Adrenal gland (tissue), 12 donors: ENCODE results near the gene DNAH8. TPM values are rescaled to one million over a fixed set of nuclear protein-coding genes. Genes with fewer than 3 reads are reported as not detected.

Experiments
- DNase-seq, 7 donors: peaks; one replicate each; pipeline ENCODE4 v3.0.0-alpha.2; 2019 to 2020
- H3K27ac ChIP-seq, 5 donors: fragments of 200-600 bp; sonication (generic) in 4 of 5; 1 replicate in 3 of 5; 2 replicates in 2 of 5; pipeline versions ENCODE4 v1.5.1 to v1.8.0; 2016 to 2020; ENCODE audit warnings: mild to moderate bottlenecking in 1 of 5
- H3K27me3 ChIP-seq: fragments of 200-600 bp; 2 replicates; pipeline ENCODE4 v1.8.0; 2021
- H3K36me3 ChIP-seq, 2 donors: fragments of 200-600 bp; replicated peaks in 1 of 2; 1 replicate in 1 of 2; 2 replicates in 1 of 2; pipeline versions ENCODE4 v1.5.1 to v1.8.0; 2018 to 2022
- H3K4me1 ChIP-seq, 2 donors: fragments of 200-600 bp; replicated peaks in 1 of 2; 1 replicate in 1 of 2; 2 replicates in 1 of 2; pipeline versions ENCODE4 v1.5.1 to v1.8.0; 2018 to 2021
- H3K4me3 ChIP-seq, 4 donors: fragments of 200-600 bp; sonication (generic) in 3 of 4; one replicate each; pipeline ENCODE4 v1.5.1; 2016 to 2018
- H3K9me3 ChIP-seq, 3 donors: fragments of 200-600 bp; sonication (generic) in 1 of 3; replicated peaks in 1 of 3; 1 replicate in 2 of 3; 2 replicates in 1 of 3; pipeline versions ENCODE4 v1.5.1 to v1.8.0; 2016 to 2021
- CTCF ChIP-seq, 6 experiments: fragments of 450-650 bp in 4 of 6; fragments of 200-600 bp in 2 of 6; sonication (generic) in 1 of 6; IDR thresholded peaks; 1 replicate in 5 of 6; 2 replicates in 1 of 6; pipeline versions ENCODE4 v1.5.1 to v1.8.0; 2016 to 2021; ENCODE audit warnings: antibody characterized with exemption in 6 of 6, mild to moderate bottlenecking in 2 of 6, moderate library complexity in 1 of 6
- POLR2A ChIP-seq, 2 donors: fragments of 450-650 bp; IDR thresholded peaks; one replicate each; pipeline ENCODE4 v1.6.1; 2017; ENCODE audit warnings: antibody characterized with exemption in 2 of 2, mild to moderate bottlenecking in 2 of 2, moderate library complexity in 1 of 2
- WGBS, 4 donors: extraction: QIAGEN DNeasy Blood & Tissue Kit in 2 of 4; methylation state at CpG; one replicate each; pipeline versions ENCODE4 v1.1.5 to v1.1.7; 2013 to 2017; 5-methylcytosine and 5-hydroxymethylcytosine counted together
- intact Hi-C, 2 donors: fragments of 100-400 bp; cut with DNase I; formaldehyde crosslinking; loops; one replicate each; pipeline versions ENCODE4 v1.14.1 to v1.15.0; 2022 to 2023
- polyA plus RNA-seq, 3 donors: library from polyadenylated mRNA; stranded (reverse); fragments of 200-250 nt in 2 of 3; fragments of 350-450 nt in 1 of 3; fragmentation: Illumina TruSeq in 1 of 3; extraction: RNeasy Lipid Tissue Mini Kit (QIAGEN cat#74804) in 1 of 3; gene quantifications; one replicate each; pipeline ENCODE4 v1.2.3, GENCODE V29; 2013 to 2014
- total RNA-seq, 9 donors: library from RNA; depleted of rRNA in 4 of 9; stranded (reverse); fragments of >200 nt in 4 of 9; fragments of 120-200 nt in 1 of 9; fragmentation: NEBNext Ultra II Directional in 1 of 9; extraction: Animal tissue kit (Norgen Biotek cat#: 25700) in 1 of 9; gene quantifications; one replicate each; pipeline versions ENCODE4 v1.1.0 to v1.2.4, GENCODE V29; 2013 to 2023
- donor health status: healthy with polysubstance abuse.
- donor health status: Bipolar disorder and iron deficiency.
- donor health status: DM: yes; HTN: yes; CAD: no.
- donor health status: DM: no; HTN: no; CAD: no.
- donor health status: DM: no; HTN: no; CAD: no.
- donor health status: DM: yes; HTN: yes; CAD: no.

The DNAH8 gene
- total and polyA plus RNA-seq, 12 donors: under 0.01 to 0.02 TPM; not detected in 10

GRCh38 chr6:39076623-39077535, 361.8 kb downstream of the DNAH8 start:
- intact Hi-C loops: no loop called here
- H3K36me3 ChIP-seq: no peaks in the 10 kb centered on the region
- DNase-seq: no peak
- H3K27me3 ChIP-seq: no peaks in the 10 kb centered on the region
- TF ChIP-seq POLR2A (IDR thresholded peaks at IDR 0.05) (no peak), CTCF (IDR thresholded peaks at IDR 0.05) (no peak)
- H3K27ac ChIP-seq: no peak overlapping the region
- H3K4me1 ChIP-seq: no peaks in the 10 kb centered on the region
- WGBS, 4 donors: 65 to 84% (median 77%) methylated on average over 8 to 9 of the region's 9 CpGs
- H3K9me3 ChIP-seq: no peaks in the 10 kb centered on the region
- H3K4me3 ChIP-seq: no peak overlapping the region

DNA sequence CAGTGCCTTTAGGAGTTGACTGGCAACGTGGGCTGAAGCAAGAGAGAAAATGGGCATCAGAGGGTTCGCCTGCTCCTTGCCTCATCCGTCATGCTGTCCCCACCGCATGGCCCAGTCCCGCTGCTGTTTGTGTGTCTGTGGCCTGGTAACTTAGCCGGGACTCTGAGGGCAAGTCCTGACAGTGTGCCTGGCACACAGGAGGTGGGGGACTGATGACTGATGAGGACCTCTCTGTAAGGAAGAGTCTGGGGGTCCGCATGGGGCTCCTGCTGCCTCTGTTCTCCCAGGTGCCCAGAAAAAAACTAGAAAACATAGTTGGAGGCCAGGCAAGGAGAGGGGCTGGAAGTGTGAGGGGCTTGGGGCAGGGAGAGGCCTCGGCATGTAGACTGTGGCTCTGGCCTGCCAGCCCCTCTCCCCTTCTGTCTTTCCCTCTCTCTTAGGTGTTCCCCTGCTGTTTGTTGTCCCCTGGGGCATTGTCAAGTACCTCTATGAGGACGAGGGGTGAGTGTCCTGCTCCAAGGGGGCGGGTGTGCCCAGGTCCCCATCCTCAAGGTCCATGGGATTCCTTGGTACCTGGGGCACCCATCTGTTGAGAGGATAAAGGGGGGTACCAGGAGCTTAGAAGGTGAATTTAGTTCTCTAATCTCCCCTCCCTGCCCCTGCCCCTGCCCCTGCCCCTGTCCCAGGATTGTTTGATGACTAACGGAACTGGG, 362.9 kb downstream of the DNAH8 start:
- intact Hi-C loops: no loop called here
- WGBS, 4 donors: 79 to 90% (median 84%) methylated on average over 11 of the region's 11 CpGs
- H3K27me3 ChIP-seq: no peaks in the 10 kb centered on the region
- DNase-seq: no peak
- no peaks in the 10 kb centered on the region for H3K4me1 ChIP-seq
- no peak for TF ChIP-seq CTCF (IDR thresholded peaks at IDR 0.05)
- TF ChIP-seq POLR2A (IDR thresholded peaks at IDR 0.05): no peak
- no peaks in the 10 kb centered on the region for H3K36me3 ChIP-seq
- H3K27ac ChIP-seq: no peak overlapping the region
- no peak overlapping the region for H3K4me3 ChIP-seq
- H3K9me3 ChIP-seq: no peaks in the 10 kb centered on the region

GRCh38 chr6:39078695-39079094, 363.6 kb downstream of the DNAH8 start:
- H3K4me3 ChIP-seq: no peak overlapping the region
- no peaks in the 10 kb centered on the region for H3K36me3 ChIP-seq
- no peaks in the 10 kb centered on the region for H3K4me1 ChIP-seq
- no peak overlapping the region for H3K27ac ChIP-seq
- 61 to 86% (median 81%) methylated on average over 1 to 3 of the region's 3 CpGs for WGBS, 4 donors
- intact Hi-C loops: no loop called here
- no peak for DNase-seq
- no peaks in the 10 kb centered on the region for H3K27me3 ChIP-seq
- H3K9me3 ChIP-seq: no peaks in the 10 kb centered on the region
- TF ChIP-seq POLR2A (IDR thresholded peaks at IDR 0.05) (no peak), CTCF (IDR thresholded peaks at IDR 0.05) (no peak)
